Activated CD4-positive, alpha-beta T cell treated with anti-CD3 and anti-CD28 coated beads, Interleukin-2, Interleukin-6, amounts not matched to agents 100 ng/mL and 50 ng/mL, durations not matched to agents 16 hours and 8 hours (primary cell): ENCODE results near the gene APOBEC2.

Experiments used
- DNase-seq: peaks from one replicate; pipeline ENCODE4 v3.0.0-alpha.2; 2020

Gene APOBEC2

DNA sequence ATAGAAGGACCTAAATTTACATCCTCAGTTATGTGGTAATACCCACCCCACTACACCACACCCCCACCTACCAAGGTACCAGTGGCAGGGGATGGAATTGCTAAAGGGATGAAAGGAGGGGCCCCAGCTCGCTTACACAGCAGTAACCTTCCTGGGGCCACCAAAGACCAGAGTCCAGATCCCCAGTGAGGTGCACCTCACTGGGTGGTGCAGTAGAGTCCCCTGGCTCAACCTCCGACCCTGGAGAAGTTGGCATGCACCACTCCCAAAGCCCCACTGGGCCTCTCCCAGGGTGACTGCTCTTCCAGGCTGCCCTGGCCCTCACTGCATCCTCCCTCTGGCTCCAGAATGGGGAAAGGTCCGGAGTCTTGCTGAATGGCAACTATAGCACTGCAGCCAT lies 14.8 kb upstream of the APOBEC2 start:
- no peak for DNase-seq

DNA sequence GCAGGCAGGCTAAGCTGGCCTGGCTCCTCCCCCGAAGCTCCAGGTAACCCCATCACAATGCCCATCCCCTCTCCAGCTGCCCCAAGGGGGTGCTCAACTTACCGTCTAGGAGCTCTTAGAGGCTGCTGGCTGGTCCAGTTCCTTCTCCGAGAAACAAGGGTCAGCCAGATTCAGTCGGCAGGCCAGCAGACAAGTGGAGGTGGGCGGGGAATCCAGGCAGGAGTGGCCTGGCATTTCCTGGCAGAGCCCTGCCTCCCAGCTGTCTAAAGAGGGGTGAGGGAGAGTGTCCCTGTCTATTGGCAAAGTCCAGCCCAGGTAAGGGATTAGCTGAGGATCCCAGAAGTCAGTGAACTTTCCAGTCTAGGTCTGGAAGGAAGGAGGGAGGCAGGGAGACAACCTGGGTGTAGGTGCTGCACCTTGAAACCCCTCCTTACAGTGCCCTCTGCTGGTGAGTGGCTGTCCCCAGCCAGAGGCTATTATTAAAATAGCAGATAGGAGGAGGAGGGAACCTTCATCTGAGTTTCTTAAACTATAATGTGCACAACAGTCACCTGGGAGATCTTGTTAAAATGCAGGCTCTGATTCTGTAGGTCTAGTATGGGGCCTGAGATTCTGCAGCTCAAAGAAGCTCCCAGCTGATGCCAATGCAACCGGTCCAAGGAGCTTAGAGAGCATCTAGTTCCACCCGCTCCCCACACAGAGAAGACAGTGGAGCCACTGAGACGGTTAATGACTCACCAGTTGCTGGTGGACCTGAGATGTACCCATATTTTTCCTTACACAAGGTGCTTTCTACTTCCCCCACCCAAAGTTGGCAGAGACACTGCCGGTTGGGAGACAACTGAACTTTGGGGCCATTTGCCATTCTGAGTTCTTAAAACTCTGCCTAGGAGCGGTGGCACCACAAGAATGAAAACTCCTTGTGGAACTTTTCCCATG lies 13.7 kb upstream of the APOBEC2 start, which contains the start of gene UNC5CL:
UNC5CL (minus strand) TSS at position 162 of the 939 bp plus-strand sequence. CDS start 4,147 bp downstream, outside the sequence.
- peak; percentile 69 for DNase-seq

DNA sequence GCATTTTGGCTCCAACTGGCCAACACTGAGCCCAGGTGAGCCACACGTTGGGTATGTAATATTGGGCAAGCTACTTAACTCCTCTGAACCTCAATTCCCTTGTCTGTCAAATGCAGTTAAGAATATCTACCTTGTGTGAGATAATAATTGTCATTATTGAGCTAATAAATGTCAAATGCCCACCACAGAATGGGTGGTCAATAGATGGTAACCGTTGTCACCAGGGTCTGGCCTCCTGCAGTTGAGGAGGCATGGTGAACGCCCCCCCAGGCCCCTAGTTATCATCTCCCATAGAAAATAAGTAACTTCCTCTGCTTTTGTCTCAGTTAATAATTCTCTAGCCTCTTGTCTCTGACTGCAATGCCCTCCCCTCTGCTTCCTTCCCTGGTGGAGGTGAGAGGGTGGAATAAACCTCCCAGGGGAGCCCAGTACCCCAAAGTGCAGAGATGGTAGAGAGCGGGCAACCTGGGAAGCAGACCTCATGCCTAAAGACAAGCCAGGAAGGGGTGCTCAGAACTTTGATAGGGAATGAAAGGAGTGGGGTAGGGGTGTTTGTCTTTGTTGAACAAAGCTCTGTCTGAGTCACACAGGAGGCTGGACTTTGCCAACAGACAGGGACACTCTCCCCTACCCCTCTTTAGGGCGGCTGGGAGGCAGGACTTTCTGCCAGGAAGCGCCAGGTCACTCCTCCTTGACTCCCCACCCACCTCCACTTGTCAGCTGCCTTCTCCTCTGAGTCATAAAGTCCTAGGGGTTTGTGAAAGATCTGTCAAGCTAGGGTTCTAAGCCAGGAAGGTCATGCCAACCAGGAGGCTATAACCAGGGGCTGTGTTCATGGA lies 12.7 kb upstream of the APOBEC2 start:
- DNase-seq = peak; percentile 34

DNA sequence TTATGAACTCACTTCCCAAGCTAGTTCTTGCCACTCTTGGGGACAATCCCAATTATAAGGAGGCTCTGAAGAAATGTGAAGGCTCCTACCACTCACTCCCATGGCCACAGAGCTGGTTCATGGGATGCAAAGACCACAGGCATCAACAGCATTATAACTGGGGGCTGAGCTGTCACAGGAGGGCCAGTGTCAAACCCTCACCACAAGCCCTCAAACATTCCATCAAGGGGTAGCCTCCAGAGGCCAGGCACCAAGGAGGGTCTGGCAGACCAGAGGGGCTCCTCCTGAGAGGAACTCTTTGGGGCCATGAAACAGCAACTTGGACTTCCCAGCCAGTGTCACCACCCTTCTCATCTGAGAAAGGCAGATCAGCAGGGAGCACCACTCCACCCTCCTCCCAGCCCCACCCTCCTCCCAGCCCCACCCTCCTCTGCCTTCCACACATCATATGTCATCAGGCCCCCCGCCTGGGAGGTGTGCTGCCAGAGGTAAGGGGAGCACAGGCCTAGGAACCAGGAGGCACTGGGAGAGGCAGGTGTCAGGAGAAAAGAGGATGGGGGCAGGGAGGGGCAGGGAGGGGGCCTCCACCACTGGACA lies 12.0 kb upstream of the APOBEC2 start:
- DNase-seq = no peak

DNA sequence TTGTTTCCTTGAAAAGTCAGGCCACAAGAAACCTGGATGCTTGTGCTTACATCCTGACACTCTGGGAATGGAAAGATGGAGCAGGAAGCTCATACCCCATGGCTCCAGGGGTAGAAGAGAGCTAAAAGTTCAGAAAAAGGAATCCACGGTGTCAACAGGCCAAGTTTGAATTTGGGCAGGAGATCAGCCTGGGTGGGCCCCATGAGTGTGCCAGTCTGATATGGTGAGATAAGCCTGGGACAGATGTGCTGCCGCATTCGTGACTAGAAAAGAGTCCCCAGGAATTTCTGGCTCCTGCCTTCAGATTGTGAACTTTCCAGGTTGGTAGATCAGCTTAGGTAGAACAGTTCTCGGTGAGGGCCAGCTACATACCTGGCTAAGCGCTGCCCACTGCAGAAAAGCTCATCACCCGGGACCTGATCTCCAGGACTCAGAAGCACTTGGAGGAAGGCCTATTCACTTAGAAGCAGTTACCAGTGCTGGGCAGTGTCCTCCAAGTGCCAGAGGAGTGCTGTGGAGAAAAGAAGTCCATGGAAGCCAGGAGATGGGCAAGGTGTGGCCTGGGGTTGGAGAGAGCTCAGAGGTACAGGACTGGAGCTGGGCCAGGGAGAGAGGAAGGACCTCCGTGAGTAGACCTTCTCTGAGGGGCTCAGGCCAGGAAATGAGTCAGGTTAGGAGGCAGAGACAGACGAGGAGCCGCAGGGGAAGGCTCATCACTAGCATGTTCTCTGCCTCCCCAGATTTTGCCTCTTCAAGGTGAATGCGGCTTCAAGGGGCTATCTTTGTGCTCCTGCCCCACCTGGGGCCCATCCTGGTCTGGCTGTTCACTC lies 10.6 kb upstream of the APOBEC2 start, which contains the start of gene TSPO2:
TSPO2 (plus strand) TSS at position 242 of the 830 bp plus-strand sequence; CDS start at position 761, 519 bp downstream.
- no peak for DNase-seq

DNA sequence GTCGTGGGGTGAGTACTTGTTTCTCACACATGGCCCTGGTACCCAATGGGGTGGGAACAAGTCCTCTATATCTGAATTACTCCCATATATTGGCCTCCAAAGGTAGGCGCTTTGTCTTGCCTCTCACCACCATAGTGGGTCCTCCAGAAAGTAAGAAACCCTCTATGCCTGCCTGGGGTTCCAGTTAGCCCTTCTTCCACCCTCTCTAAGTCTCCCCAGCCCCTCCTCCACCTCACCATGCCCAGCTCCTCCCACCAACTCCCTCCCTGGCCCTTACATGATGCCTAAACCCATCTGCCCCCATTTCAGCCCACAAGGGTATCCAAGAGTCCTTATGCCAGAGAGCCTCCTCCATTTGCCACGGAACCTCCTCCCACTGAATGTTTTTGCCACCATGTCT lies 9.9 kb upstream of the APOBEC2 start:
- DNase-seq = no peak

DNA sequence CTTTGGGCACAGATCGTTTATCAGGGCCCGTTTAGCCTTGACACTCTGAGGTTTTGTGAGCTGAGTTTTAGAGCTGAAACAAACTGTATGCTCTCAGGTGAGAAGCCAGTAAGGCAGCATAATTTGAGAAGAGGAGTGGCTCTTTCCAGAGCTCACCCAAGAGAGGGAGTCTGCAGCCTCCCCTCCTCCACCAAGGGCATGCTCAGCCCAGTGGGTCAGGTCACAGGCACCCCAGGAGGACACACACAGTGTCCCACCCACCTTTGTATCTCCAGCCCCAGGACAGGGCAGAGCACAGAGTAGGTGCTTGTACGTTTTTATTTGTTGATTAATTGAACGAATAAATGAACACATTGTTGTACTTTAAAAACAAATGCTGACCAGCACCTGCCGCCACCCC lies 7.3 kb upstream of the APOBEC2 start:
- DNase-seq = no peak

DNA sequence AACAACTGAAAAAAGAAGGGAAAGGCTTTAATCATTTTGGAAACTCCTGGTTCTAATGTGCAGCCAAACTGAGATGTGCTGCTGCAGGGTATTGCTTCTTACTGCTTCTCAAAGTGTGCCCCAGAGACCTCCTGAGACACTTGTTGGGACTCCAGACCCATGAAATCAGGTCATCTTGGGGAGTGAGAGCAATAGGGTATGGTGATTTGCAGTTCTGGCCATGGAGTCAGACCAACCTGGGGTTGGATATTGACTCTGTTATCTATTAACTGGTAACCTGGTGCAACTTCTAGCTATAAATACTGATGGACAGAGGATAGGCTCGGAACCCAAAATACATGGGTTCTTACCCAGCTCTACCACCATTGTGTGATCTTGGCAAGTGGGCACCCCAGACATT lies 6.9 kb upstream of the APOBEC2 start:
- no peak for DNase-seq

DNA sequence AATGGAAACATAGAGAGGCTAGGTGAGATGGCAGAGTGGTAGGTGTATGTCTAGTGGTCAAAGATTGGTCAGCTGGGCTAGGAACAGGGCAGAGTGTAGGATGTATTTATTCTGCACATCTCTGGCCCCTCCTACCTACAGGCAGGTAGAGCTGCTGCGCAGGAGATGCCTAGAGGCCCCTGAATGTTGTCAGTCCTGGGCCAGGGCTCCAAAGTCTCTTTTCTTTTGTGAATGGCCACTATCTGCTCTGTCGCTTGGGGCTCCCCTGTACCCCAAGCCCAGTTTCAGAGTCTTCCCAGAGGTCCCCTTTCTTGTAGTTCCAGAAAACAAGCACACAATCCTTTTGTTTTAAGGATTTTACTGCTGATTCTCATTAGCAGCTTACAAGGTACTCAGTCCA lies 5.7 kb upstream of the APOBEC2 start:
- DNase-seq = no peak

DNA sequence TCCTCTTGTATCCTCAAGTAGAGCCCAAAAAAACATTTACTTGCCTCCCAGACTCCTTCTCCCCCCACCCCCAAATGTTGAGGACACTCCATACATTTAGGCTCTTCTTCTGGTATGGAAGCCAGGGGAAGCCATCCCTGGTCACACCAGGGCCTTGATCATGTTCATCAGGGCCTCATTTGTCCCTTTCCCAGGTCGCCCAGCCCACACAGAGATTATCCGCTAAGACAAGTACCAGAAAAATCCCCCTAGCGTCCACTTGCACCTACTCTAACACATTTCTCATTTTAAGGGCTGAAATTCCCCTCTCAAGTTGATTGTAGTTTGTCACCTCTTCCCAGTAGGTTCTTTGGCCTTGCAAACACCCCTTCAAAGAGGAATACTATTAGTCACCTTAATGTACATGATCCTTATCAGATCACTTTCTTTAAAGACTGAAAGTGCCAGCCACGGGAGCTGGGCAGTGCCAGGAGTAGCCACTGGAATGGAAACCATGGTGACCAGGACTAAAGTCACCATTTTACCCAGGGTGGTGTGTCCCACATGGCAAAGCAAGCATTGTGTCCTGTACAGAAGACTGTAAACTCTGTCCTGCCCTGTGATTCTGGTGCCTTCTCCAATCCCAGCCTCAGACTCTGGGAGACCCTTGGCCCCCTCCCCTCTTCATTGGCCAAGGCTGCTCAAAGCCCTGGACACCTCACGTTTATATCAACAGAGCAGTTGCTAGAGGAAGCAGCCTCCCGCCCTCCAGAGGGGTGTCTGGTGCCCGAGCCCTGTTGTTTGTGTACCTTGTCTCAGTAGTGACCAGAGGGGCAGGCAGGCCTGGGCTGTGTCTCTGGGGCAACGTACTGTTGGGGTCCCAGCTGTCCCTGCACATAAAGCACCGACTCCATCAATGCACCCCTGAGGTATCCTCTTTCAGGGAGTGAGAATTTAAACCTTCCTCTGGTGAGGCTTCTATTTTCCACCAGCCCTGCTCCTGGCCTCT lies 5.0 kb upstream of the APOBEC2 start:
- no peak for DNase-seq

DNA sequence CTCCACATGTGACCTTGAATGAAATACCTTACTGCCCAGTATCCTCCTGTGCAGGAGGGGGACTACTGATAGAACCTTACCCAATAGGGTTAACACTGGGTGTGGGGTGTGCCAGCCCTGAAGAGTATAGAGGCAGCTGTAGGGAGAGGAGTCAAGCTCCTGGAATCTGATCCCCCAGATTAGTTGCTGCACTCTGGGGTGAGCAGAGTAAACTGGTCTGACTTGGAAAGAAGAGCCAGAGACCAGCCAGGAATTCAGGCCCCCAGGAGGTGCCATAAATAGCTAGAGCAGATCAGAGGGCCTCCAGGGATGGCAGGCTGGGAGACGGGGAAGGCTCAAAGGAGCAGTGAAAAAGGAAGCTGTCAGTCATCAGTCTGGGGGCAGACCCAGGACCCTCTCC lies 3.5 kb upstream of the APOBEC2 start:
- DNase-seq = no peak

DNA sequence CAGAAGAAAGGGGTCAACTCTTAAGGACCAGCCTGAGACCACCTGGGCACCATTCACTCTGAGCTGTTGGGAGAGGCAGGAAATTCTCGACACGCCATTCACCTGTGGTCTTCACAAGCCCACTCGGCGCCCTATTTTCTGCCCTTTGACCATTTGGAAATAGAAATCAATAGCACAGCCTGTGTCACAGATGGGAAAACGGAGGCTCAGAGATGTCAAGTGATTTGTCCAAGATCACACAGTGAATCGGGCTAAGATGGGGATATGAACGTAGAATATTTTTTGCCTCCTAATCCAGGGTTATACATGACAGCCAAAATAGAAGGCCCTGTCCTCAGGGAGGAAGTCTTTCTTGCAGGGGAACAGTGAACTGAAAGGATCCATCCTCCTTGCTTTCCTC lies 3.0 kb upstream of the APOBEC2 start:
- no peak for DNase-seq

DNA sequence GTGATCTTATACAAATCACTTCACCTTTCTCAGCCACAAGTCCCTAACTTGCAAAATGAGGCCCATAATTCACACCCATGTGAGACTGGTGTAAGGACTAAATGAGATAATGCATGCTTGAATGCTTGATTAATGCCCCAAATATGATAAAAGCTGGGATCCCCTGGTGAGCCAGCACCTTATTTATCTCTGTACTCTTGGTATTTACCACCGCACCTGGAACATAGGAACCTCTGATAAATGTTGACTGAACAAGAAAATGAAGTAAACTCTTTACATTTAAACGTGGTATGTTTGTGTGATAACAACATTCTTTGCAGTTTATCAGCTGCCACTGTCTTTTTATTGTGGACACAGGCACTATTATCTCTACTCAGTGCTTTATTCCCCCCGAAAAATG lies 2.5 kb upstream of the APOBEC2 start:
- DNase-seq = no peak

DNA sequence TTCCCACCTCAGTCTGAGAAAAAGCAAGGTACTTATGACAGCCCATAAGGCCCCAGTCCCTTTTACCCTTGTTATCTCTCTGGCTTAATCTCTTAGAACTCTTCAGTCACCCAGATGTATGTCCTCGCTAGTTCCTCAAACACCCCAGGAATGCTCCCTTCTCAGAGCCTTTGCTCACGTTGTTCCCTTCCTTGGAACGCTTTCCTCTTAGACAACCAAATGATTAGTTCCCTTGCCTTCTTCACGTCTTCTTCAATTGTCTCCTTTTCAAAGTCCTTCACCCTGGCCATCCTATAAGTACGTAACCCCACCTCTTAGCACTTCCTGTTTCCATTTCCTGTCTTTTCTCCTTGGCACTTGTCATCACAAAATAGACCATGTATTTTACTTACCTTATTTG lies 1.1 kb upstream of the APOBEC2 start:
- no peak for DNase-seq

DNA sequence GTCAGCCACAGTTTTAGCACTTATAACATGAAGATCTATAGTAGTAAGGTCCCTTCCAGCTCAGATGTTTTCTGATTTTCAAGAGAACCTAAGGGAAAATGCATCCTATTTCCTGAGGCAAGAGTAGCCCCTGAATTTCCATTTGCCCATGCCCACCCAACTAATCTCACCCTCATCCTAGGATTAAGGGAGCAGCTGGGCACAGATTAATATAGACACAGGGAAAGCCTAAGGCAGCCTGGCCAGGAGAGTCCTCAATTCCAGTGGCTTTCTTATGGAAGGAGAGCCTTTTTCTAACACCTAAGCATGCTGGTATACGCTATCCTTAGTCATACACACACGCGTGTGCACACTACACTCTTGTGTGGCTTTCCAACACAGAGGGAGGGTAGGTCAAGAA lies 1.5 kb downstream of the APOBEC2 start:
- DNase-seq = no peak

DNA sequence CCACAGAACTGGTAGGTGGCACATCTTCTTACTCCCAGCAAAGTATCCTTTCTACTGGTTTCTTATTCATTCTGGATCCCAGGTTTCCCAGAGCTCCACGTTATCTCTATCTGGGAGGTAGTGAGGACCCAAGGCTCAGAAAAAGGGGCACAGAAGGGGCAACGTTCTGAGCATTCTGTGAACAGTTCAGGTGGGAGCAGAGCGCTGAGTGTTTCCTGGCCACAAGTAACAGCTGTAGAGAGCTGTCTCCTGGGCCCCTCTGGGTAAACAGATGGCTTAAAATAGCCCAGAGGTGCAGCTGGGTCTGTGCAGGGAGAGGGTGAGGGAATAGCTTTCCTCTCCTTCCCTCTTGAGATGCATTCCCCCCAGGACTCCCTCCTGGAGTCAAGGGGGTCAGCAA lies 2.1 kb downstream of the APOBEC2 start:
- no peak for DNase-seq

DNA sequence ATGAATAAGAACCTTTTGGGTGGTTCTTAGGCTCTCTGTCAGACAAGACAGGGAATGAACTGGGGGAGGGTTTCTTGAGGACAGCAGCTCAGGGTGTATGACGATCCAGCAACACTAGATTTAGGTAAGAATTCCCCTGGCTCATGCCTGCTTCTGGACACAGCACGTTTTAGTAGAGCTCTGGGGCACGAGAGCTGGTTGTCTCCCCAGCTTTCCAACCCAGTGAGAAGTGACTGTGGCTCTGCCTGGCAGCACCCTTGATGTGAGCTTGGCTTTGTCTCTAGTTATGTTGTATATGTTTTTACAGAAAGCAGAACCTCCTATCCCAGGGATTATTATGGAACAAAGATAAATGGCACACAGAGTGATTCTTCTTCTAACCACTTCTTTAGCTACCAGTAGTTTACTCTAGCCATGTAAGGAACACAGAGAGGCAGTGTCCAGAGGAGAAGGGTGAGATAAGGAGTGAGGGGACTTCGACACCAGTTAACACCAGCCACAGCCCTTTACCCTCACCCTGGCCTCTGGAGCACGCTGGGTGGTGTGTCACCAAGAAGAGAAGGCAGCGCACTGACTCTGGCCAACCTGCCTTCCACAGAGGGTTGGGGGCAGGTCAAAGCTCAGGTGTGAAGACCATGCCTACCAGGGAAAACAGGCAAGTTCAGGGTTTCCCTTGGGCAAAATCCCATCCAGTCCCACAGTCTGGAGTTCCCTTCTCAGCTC lies 3.9 kb downstream of the APOBEC2 start:
- DNase-seq = no peak

DNA sequence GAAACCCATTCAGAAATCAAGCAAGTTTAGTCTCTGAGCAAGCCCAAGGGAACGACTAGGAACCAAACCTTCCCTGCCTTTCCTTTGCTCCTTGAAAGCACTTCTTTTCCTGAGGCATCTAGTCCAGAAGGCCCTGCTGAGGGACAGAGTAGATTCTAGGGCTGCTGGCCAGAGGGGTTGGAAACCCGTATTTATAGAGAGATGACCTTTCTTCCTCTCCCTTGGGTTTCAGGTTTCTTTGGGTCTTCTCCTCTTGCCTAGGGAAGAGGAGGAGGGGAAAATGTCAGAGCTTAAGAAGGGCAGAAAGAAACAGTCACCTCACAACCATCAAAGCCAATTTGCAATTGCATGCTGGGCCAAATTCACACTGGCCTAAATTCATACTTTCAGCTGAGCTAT lies 5.8 kb downstream of the APOBEC2 start:
- DNase-seq = no peak

DNA sequence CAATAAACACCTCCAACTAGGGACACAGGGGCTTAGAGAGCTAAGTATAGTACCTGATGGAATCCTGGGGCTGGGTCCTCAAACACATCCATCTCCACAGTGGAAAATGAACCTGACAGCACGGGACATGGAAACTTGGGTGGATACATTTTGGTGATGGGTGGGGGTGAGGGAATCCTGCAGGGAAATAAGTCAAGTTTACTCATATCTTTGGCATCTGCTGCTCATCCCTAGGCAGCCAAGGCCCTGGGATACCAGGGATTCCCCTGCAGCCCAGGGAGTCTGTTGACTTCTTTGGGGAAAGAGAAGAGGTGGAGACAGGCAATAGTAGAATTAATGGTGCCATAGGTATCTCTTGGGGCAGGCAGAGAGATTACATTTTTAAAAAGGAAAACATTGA lies 6.6 kb downstream of the APOBEC2 start:
- DNase-seq = no peak

DNA sequence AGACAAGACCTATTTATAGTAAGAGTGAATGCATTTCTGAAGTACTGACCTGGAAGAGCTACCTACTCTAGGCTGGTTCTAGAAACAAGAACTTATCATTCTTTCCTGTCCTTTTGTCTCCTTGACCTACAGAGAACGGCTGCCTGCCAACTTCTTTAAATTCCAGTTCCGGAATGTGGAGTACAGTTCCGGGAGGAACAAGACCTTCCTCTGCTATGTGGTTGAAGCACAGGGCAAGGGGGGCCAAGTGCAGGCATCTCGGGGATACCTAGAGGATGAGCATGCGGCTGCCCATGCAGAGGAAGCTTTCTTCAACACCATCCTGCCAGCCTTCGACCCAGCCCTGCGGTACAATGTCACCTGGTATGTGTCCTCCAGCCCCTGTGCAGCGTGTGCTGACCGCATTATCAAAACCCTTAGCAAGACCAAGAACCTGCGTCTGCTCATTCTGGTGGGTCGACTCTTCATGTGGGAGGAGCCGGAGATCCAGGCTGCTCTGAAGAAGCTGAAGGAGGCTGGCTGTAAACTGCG lies 8.3 kb downstream of the APOBEC2 start:
- DNase-seq = no peak
